ENCODE measurements around the gene KPNA1.
A peak's percentile ranks its signal among the peaks of the same experiment; 100 is the strongest.
"Not testable (repeated sequence)": the region's sequence is repeated elsewhere in the genome, so short reads cannot be mapped to it uniquely, and the experiment has no call there.

KPNA1 gene

GRCh38 chr3:122519693-122520092 is 5.0 kb upstream of the KPNA1 start:
- DNase-seq = no peak

- no peak for DNase-seq
Observed at GRCh38 chr3:122516846-122517360, 2.2 kb upstream of the KPNA1 start.

- DNase-seq = no peak
Observed at GRCh38 chr3:122515870-122516269, 1.1 kb upstream of the KPNA1 start.

- DNase-seq = no peak
Observed at GRCh38 chr3:122515020-122515468, 305 bp upstream of the KPNA1 start.

GRCh38 chr3:122513386-122514122 is 1.2 kb downstream of the KPNA1 start:
- peak in 1 of 3 experiments; percentile 27 for DNase-seq

- DNase-seq = no peak
Observed at GRCh38 chr3:122512284-122512683, 2.5 kb downstream of the KPNA1 start.

- DNase-seq = no peak
Observed at GRCh38 chr3:122510878-122511535, 3.7 kb downstream of the KPNA1 start.

GRCh38 chr3:122508944-122509343 is 5.8 kb downstream of the KPNA1 start:
- not testable (repeated sequence) for DNase-seq

- DNase-seq = no peak
Observed at GRCh38 chr3:122508135-122508914, 6.4 kb downstream of the KPNA1 start.

- DNase-seq = no peak
Observed at GRCh38 chr3:122506450-122506849, 8.3 kb downstream of the KPNA1 start.

- no peak for DNase-seq
Observed at GRCh38 chr3:122505676-122506075, 9.1 kb downstream of the KPNA1 start.

- DNase-seq = no peak
Observed at GRCh38 chr3:122502941-122503340, 11.8 kb downstream of the KPNA1 start.

GRCh38 chr3:122502139-122502538 is 12.6 kb downstream of the KPNA1 start:
- DNase-seq = no peak

GRCh38 chr3:122500964-122501363 is 13.8 kb downstream of the KPNA1 start:
- DNase-seq = not testable (repeated sequence)

- no peak for DNase-seq
Observed at GRCh38 chr3:122498152-122498551, 16.6 kb downstream of the KPNA1 start.

- DNase-seq = no peak
Observed at GRCh38 chr3:122497425-122497824, 17.3 kb downstream of the KPNA1 start.

GRCh38 chr3:122496508-122496907 is 18.2 kb downstream of the KPNA1 start:
- DNase-seq = no peak

- DNase-seq = no peak
Observed at GRCh38 chr3:122493296-122493695, 21.4 kb downstream of the KPNA1 start.

- DNase-seq = no peak
Observed at GRCh38 chr3:122488262-122488973, 26.3 kb downstream of the KPNA1 start.

- no peak for DNase-seq
Observed at GRCh38 chr3:122484985-122485384, 29.8 kb downstream of the KPNA1 start.

GRCh38 chr3:122481390-122481789 is 33.3 kb downstream of the KPNA1 start:
- DNase-seq = no peak

GRCh38 chr3:122476532-122476931 is 38.2 kb downstream of the KPNA1 start:
- no peak for DNase-seq

- no peak for DNase-seq
Observed at GRCh38 chr3:122475316-122475715, 39.4 kb downstream of the KPNA1 start.

Data from NCI-H1417 (cell line).